HFFc6 (cell line): ENCODE data around the gene GLP1R. TPM values are rescaled to one million over a fixed set of nuclear protein-coding genes. Genes with fewer than 3 reads are reported as not detected.

ENCODE experiments used
- DNase-seq: peaks from one replicate; pipeline ENCODE4 v3.0.0-alpha.2; 2018
- H3K27ac Mint-ChIP-seq: 2 replicates; pipeline ENCODE4 v1.8.0; 2020; ENCODE audit warnings: mild to moderate bottlenecking, mixed read lengths
- H3K27me3 Mint-ChIP-seq: 2 replicates; pipeline ENCODE4 v1.8.0; 2021; ENCODE audit warnings: mild to moderate bottlenecking, moderate library complexity, mixed read lengths; ENCODE audit not compliant: insufficient read depth
- H3K36me3 Mint-ChIP-seq: 2 replicates; pipeline ENCODE4 v1.8.0; 2021; ENCODE audit warnings: low read depth, mixed read lengths
- H3K4me1 Mint-ChIP-seq: 2 replicates; pipeline ENCODE4 v1.8.0; 2020; ENCODE audit warnings: low read depth, mixed read lengths
- H3K4me3 Mint-ChIP-seq: 2 replicates; pipeline ENCODE4 v1.8.0; 2020; ENCODE audit warnings: mild to moderate bottlenecking, moderate library complexity, mixed read lengths
- H3K9me3 Mint-ChIP-seq: 2 replicates; pipeline ENCODE4 v1.8.0; 2020; ENCODE audit warnings: mild to moderate bottlenecking, mixed read lengths
- total RNA-seq, 6 experiments: library from RNA; stranded (reverse); fragmentation: NEBNext Ultra II Directional; extraction: Animal tissue kit (Norgen Biotek cat#: 25700); gene quantifications; 2 replicates in 1 of 6; 3 replicates in 5 of 6; pipeline ENCODE4 v1.2.3, GENCODE V29; 2021
- TF ChIP-seq, protein P1 (sequence below): fragments of 200-600 bp; sonication (generic); IDR thresholded peaks from 2 replicates; pipeline ENCODE4 v1.5.0; 2021; ENCODE audit warnings: antibody characterized with exemption, mild to moderate bottlenecking

Gene GLP1R
- total RNA-seq, 6 experiments from 2014 or later, result not detected

DNA sequence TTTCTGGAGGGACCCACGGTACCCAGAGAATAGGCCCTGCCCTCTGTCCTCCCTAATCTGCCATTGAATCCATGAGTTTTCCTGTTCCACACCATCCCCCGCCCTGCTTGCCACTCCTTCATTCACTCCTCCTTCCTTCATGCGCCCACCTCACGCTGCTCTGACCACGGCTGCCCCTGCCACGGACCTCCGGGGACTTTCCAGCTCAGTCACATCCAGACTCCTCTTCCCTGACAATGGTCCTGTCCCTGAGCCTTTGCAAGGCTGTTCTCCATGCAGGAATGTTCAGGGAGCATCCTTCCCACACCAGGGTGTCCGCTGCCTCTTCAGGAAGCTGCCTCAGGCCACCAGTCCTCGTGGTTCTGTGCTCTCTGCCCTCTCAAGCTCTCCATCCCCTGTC is 25.9 kb downstream of the GLP1R start:
- no peak overlapping the region for H3K27ac Mint-ChIP-seq
- H3K4me3 Mint-ChIP-seq, result no peak overlapping the region
- TF ChIP-seq, protein P1, sequence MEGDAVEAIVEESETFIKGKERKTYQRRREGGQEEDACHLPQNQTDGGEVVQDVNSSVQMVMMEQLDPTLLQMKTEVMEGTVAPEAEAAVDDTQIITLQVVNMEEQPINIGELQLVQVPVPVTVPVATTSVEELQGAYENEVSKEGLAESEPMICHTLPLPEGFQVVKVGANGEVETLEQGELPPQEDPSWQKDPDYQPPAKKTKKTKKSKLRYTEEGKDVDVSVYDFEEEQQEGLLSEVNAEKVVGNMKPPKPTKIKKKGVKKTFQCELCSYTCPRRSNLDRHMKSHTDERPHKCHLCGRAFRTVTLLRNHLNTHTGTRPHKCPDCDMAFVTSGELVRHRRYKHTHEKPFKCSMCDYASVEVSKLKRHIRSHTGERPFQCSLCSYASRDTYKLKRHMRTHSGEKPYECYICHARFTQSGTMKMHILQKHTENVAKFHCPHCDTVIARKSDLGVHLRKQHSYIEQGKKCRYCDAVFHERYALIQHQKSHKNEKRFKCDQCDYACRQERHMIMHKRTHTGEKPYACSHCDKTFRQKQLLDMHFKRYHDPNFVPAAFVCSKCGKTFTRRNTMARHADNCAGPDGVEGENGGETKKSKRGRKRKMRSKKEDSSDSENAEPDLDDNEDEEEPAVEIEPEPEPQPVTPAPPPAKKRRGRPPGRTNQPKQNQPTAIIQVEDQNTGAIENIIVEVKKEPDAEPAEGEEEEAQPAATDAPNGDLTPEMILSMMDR, result no peak
- no peaks in the 10 kb centered on the region for H3K4me1 Mint-ChIP-seq
- peaks cover 7% of the 10 kb centered on the region for H3K27me3 Mint-ChIP-seq
- H3K9me3 Mint-ChIP-seq, result peaks cover 5% of the 10 kb centered on the region; the same call in 1 of the 2 replicates
- DNase-seq, result no peak
- H3K36me3 Mint-ChIP-seq, result no peaks in the 10 kb centered on the region

DNA sequence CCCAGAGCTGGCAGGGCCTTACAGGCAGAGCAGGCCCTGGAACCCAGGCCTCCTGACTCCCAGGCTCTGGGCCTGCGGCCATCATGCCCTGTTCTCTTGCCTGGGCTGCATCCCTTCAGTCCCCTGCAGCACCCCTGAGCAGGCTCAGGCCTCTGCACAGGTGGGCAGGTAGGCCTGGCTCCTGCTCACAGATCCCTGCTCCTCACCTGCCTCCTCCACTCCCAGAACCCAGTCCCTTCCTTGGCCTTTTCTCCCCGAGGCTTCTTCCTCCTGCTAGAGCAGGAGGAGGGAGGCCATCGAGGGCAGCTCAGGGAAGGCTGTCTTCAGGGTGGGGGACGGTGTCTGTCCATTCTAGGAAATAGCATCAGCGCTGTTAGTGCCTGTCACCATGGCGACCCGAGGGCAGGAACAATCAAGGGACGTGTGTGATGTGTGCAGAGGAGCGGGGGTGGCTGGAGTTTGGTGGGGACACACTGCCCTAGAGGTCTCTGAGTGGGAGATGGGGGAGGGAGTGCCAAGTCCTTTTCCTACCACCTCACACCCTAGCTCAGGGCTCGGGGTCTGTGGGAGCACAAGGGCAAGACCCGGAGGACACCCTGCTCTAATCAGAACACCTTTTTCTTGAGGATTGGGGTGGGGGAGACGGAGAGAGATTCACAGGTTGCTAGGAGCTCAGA is 26.6 kb downstream of the GLP1R start:
- TF ChIP-seq, protein P1, result no peak
- Mint-ChIP-seq H3K9me3 (no peaks in the 10 kb centered on the region; the same call in 1 of the 2 replicates), H3K36me3 (no peaks in the 10 kb centered on the region), H3K27ac (no peak overlapping the region), H3K4me3 (no peak overlapping the region), H3K27me3 (peaks cover 7% of the 10 kb centered on the region), H3K4me1 (no peaks in the 10 kb centered on the region)
- no peak for DNase-seq

DNA sequence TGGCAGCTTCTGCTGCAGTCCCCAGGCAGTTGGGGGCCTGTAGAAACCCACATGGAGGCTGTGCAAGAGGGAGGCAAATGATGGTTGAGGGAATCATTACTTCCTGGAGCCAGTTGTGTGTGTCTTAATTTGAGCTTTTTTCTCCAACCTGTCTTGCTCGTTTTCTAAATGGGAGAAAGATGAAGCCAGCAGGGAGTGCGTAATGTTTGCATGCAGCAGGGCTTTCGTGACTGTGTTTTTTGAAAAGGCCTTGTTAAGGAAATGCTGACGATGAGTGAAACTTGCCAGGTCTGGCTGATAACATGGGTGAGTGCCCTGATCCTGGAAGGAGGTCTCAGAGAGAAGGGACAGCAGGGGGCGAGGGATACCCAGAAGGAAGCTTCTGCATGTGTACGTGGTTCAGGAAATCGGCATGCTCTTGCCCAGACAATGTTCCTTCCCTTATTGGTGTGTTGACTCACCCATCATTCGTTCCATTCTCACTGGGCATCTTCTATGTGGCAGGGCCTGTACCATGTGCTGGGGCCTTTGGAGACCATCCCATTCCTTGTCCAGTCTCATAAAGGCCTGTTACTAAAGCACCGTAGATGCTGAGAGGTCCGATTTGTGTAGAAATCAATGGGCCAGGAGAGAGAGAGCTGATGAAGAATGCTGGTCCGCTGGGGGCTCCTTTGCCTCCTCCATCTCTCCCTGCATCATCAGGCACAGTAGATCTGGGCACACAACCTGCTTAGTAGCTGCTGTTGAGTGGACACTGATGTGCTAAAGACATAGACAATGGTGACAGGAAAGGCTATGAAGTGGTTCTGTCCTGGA is 27.4 kb downstream of the GLP1R start:
- TF ChIP-seq, protein P1, result no peak
- Mint-ChIP-seq H3K4me3 (no peak overlapping the region), H3K9me3 (no peaks in the 10 kb centered on the region), H3K4me1 (no peaks in the 10 kb centered on the region), H3K27me3 (peaks cover 7% of the 10 kb centered on the region), H3K27ac (no peak overlapping the region), H3K36me3 (no peaks in the 10 kb centered on the region)
- DNase-seq, result no peak

DNA sequence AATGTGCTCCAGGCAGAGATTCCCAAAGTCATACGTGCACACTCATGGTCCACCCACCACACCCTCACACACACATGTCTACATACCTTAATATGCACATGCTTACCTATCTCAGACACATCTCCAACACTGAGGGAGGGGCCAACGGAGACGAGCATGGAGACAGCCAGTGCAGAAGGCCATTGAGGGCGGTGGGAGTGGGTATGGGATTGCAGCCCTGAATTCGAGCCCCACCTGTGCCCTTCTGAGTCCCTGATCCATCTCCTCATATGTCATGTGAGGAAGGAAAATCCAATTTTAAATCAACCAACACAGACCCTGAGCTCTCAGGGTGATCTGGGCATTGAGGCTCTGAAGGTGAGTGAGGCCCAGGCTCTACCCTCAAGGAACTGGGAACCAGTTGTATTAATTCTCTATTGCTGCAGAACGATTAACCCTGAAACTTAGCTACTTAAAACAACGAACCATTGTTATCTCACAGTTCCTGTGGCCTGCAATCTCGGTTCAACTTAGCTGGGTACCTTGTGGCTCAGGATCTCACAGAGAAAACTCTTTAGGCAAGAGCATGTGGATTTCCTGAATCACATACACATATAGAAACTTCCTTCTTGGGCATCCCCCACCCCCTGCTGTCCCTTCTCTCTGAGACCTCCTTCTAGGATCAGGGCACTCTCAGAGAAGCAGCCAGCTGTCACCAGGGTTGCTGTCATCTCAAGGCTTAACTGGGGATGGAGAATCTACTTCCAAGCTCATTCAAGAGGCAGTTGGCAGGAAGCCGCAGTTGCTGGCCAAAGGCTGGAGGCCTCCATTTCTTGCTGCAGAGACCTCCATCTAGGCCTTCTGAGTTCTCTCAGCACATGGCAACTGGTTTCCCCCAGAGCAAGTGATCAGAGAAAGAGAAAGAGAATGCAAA is 28.3 kb downstream of the GLP1R start:
- Mint-ChIP-seq H3K36me3 (no peaks in the 10 kb centered on the region), H3K9me3 (no peaks in the 10 kb centered on the region), H3K4me1 (no peaks in the 10 kb centered on the region), H3K27ac (no peak overlapping the region), H3K27me3 (peaks cover 6% of the 10 kb centered on the region), H3K4me3 (no peak overlapping the region)
- TF ChIP-seq, protein P1, result no peak
- DNase-seq, result no peak

DNA sequence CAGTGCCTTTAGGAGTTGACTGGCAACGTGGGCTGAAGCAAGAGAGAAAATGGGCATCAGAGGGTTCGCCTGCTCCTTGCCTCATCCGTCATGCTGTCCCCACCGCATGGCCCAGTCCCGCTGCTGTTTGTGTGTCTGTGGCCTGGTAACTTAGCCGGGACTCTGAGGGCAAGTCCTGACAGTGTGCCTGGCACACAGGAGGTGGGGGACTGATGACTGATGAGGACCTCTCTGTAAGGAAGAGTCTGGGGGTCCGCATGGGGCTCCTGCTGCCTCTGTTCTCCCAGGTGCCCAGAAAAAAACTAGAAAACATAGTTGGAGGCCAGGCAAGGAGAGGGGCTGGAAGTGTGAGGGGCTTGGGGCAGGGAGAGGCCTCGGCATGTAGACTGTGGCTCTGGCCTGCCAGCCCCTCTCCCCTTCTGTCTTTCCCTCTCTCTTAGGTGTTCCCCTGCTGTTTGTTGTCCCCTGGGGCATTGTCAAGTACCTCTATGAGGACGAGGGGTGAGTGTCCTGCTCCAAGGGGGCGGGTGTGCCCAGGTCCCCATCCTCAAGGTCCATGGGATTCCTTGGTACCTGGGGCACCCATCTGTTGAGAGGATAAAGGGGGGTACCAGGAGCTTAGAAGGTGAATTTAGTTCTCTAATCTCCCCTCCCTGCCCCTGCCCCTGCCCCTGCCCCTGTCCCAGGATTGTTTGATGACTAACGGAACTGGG is 29.5 kb downstream of the GLP1R start:
- no peak for DNase-seq
- no peaks in the 10 kb centered on the region for H3K9me3 Mint-ChIP-seq
- H3K27me3 Mint-ChIP-seq, result peaks cover 9% of the 10 kb centered on the region
- no peak overlapping the region for H3K27ac Mint-ChIP-seq
- no peaks in the 10 kb centered on the region for H3K36me3 Mint-ChIP-seq
- H3K4me3 Mint-ChIP-seq, result no peak overlapping the region
- TF ChIP-seq, protein P1, result no peak
- H3K4me1 Mint-ChIP-seq, result no peaks in the 10 kb centered on the region
